Esophagus (tissue), 2 donors: ENCODE data around the gene UPF1. TPM values are rescaled to one million over a fixed set of nuclear protein-coding genes. Genes with fewer than 3 reads are reported as not detected.
"Not testable (repeated sequence)": the region's sequence is repeated elsewhere in the genome, so short reads cannot be mapped to it uniquely, and the experiment has no call there.

ENCODE experiments used
- H3K27ac ChIP-seq, 2 donors: one replicate each; pipeline ENCODE4 v1.5.1; 2013; ENCODE audit warnings: low read depth in 2 of 2, mild to moderate bottlenecking in 2 of 2, inconsistent platforms in 1 of 2, low read length in 1 of 2, moderate library complexity in 1 of 2
- H3K27me3 ChIP-seq, 2 donors: one replicate each; pipeline ENCODE4 v1.6.1; 2013; ENCODE audit warnings: low read length in 2 of 2, control low read depth in 1 of 2, mild to moderate bottlenecking in 1 of 2; ENCODE audit not compliant: insufficient read depth in 2 of 2, control insufficient read depth in 1 of 2
- H3K36me3 ChIP-seq, 2 donors: one replicate each; pipeline ENCODE4 v1.6.1; 2013; ENCODE audit warnings: low read length in 1 of 2; ENCODE audit not compliant: control insufficient read depth in 2 of 2, insufficient read depth in 2 of 2
- H3K4me1 ChIP-seq, 2 donors: one replicate each; pipeline ENCODE4 v1.6.1; 2013; ENCODE audit warnings: low read length in 1 of 2; ENCODE audit not compliant: control insufficient read depth in 2 of 2, insufficient read depth in 2 of 2
- H3K4me3 ChIP-seq, 2 donors: one replicate each; pipeline ENCODE4 v1.5.1; 2013; ENCODE audit warnings: low read length in 2 of 2, mild to moderate bottlenecking in 2 of 2, low read depth in 1 of 2, moderate library complexity in 1 of 2
- H3K9me3 ChIP-seq, 2 donors: one replicate each; pipeline ENCODE4 v1.6.1; 2013; ENCODE audit warnings: mild to moderate bottlenecking in 2 of 2, low read depth in 1 of 2, low read length in 1 of 2, moderate library complexity in 1 of 2; ENCODE audit not compliant: control insufficient read depth in 2 of 2, insufficient read depth in 1 of 2
- WGBS, 2 donors: extraction: QIAGEN DNeasy Blood & Tissue Kit; methylation state at CpG; one replicate each; pipeline ENCODE4 v1.1.7; 2013; 5-methylcytosine and 5-hydroxymethylcytosine counted together
- polyA plus RNA-seq, 2 donors: library from polyadenylated mRNA; stranded (reverse); fragments of 200-250 nt; gene quantifications; one replicate each; pipeline ENCODE4 v1.2.3, GENCODE V29; 2013
- donor health status: healthy with polysubstance abuse.
- donor health status: Bipolar disorder and iron deficiency.

The UPF1 gene
- polyA plus RNA-seq, 2 donors: 28.1 to 41.7 TPM

DNA sequence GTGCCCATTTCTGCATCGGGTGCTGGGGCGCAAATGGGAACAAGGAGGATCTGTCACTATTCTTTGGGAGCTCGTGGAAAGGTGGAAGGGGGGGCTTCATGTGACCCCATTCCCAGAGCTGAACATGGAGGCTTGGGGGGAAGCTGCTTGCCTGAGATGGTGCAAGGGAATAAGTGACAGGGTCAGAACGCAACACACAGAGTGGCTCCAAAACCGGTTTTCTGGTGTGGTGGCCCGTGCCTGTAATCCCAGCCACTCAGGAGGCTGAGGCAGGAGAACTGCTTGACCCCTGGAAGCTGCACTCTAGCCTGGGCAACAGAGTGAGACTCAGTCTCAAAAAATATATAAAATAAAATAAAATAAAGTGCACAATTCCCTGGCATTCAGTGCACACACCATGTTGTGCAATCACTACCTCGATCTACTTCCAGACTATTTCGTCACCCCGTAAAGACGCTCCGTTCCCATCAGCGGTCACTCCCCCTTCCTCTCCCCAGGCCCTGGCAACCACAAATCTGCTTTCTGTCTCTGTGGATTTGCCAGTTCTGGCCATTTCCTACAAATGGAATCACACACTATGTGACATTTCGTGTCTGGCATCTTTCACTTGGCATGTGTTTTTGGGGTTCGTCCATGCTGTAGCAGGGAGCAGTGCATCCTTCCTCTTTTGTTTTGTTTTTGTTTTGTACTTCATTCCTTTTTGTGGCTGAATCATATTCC is 22.4 kb upstream of the UPF1 start:
- no peak overlapping the region for H3K27ac ChIP-seq
- no peaks in the 10 kb centered on the region for H3K36me3 ChIP-seq

DNA sequence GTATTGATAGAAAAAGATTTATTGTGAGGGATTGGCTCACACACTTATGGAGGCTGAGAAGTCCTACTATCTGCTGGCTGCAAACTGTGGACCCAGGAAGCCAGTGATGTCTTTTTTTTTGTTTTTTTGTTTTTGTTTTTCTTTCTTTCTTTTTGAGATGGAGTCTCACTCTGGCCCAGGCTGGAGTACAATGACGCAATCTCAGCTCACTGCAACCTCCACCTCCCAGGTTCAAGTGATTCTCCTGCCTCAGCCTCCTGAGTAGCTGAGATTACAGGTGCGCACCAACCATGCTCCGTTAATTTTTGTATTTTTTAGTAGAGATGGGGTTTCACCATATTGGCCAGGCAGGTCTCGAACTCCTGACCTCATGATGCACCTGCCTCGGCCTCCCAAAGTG is 20.1 kb upstream of the UPF1 start:
- not testable (repeated sequence) for H3K27me3 ChIP-seq, H3K4me3 ChIP-seq, H3K9me3 ChIP-seq, H3K4me1 ChIP-seq, H3K27ac ChIP-seq, H3K36me3 ChIP-seq
- WGBS, 2 donors: 96 to 97% methylated on average over 5 of the region's 5 CpGs

More for the DNA sequence above, 22.4 kb upstream of the UPF1 start:
- Histone ChIP-seq H3K4me3 (no peak overlapping the region), H3K4me1 (no peaks in the 10 kb centered on the region), H3K27me3 (no peaks in the 10 kb centered on the region), H3K9me3 (no peaks in the 10 kb centered on the region)
- 46 to 51% methylated on average over 14 of the region's 14 CpGs for WGBS, 2 donors

DNA sequence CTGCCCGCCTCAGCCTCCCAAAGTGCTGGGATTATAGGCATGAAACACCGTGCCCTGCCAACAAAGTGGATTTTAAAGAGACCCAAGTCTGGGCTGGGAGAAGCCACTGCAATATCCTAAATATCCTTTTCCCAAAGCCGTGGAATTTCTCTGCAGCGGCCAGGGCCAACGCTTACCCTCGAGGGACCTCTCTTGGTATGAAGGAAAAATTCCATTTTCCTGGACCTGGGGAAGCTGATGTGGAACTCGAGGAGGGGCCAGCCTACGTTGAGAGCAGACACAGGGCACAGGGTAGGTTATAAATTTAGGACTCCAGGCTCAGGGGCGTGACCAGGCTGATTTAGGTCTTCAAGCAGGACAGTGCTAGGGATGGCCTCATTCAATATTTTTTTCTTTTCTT is 17.7 kb upstream of the UPF1 start:
- no peaks in the 10 kb centered on the region for H3K4me1 ChIP-seq
- H3K27me3 ChIP-seq: no peaks in the 10 kb centered on the region
- no peaks in the 10 kb centered on the region for H3K36me3 ChIP-seq
- no peaks in the 10 kb centered on the region for H3K9me3 ChIP-seq
- no peak overlapping the region for H3K4me3 ChIP-seq
- WGBS, 2 donors: 54 to 60% methylated on average over 9 of the region's 9 CpGs
- H3K27ac ChIP-seq: no peak overlapping the region

DNA sequence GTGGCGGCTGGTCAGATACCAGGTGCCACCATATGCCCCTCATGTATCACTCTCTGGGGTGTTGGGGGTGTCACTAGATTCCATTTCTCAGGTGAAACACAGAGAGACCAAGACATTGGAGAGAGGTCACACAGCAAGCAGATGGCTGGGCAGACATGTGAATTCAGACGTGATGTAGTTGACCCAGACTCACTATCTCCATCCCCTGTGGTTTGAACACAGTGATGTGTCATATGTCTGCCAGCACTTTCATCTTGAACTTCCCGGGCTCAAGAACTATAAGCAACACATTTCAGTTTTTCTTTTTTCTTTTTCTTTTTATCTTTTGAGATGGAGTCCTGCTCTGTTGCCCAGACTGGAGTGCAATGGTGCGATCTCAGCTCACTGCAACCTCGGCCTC is 16.1 kb upstream of the UPF1 start:
- no peaks in the 10 kb centered on the region for H3K36me3 ChIP-seq
- no peaks in the 10 kb centered on the region for H3K27me3 ChIP-seq
- WGBS, 2 donors: 89 to 91% methylated on average over 5 of the region's 5 CpGs
- H3K4me1 ChIP-seq: no peaks in the 10 kb centered on the region
- H3K27ac ChIP-seq: no peak overlapping the region
- no peaks in the 10 kb centered on the region for H3K9me3 ChIP-seq
- no peak overlapping the region for H3K4me3 ChIP-seq

DNA sequence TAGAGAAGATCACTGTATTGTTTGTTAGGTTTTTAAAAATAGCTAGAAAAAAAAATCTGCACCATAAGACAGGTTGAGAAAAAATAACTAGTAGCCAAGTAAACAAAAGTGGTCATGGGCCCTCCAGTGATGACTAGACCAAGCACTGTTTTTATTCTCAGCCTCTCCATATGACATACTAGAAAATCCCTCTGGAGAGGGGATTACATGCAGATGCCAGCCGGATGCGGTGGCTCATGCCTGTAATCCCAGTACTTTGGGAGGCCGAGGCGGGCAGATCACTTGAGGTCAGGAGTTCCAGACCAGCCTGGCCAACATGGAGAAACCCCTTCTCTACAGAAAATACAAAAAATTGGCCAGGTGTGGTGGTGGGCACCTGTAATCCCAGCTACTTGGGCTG is 15.1 kb upstream of the UPF1 start:
- H3K36me3 ChIP-seq, H3K4me3 ChIP-seq, H3K9me3 ChIP-seq, H3K27ac ChIP-seq, H3K27me3 ChIP-seq, H3K4me1 ChIP-seq: not testable (repeated sequence)
- WGBS, 2 donors: 92 to 99% methylated on average over 4 of the region's 4 CpGs

DNA sequence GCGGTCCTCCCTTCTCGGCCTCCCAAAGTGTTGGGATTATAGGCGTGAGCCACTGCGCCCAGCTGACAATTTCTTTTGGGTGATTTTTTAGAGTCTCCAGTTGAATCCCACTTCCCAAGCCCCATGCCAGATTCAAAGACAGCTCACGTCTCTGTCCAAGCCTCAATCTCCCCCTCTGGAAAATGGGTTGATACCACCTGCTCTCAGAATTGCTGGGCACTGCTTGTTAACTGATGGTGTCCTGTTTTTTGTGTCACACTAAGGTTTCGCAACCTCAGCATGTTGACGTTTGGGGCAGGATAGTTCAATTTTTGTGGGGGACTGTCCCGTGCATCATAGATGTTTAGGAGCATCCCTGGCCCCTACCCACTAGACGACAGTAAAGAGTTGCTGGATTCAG is 14.2 kb upstream of the UPF1 start:
- H3K27me3 ChIP-seq: no peaks in the 10 kb centered on the region
- no peaks in the 10 kb centered on the region for H3K4me1 ChIP-seq
- no peaks in the 10 kb centered on the region for H3K9me3 ChIP-seq
- no peak overlapping the region for H3K27ac ChIP-seq
- 86 to 89% methylated on average over 9 of the region's 9 CpGs for WGBS, 2 donors
- H3K4me3 ChIP-seq: no peak overlapping the region
- H3K36me3 ChIP-seq: no peaks in the 10 kb centered on the region

DNA sequence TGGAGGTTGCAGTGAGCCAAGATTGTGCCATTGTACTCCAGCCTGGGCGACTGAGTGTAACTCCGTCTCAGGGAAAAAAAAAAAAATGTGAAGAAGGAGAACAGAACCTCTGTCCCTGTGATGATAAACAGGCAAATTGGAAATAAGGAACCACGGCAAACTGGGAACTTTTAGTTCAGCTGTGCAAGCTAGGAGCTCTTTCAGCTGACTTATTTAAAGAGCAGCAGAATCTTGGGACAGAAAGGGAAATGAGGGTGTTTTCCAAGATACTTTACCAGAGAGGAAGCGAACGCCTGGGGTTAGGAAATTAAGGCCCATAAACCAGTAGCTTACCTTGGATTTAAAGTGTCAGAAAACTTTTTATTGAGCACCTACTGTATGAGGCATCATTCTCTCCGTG is 3.0 kb upstream of the UPF1 start:
- Histone ChIP-seq H3K4me3 (no peak overlapping the region), H3K4me1 (peaks cover 0 to 3% of the 10 kb centered on the region in 2 donors), H3K27me3 (no peaks in the 10 kb centered on the region), H3K27ac (no peak overlapping the region), H3K9me3 (no peaks in the 10 kb centered on the region), H3K36me3 (no peaks in the 10 kb centered on the region)
- 58 to 68% methylated on average over 6 of the region's 6 CpGs for WGBS, 2 donors

DNA sequence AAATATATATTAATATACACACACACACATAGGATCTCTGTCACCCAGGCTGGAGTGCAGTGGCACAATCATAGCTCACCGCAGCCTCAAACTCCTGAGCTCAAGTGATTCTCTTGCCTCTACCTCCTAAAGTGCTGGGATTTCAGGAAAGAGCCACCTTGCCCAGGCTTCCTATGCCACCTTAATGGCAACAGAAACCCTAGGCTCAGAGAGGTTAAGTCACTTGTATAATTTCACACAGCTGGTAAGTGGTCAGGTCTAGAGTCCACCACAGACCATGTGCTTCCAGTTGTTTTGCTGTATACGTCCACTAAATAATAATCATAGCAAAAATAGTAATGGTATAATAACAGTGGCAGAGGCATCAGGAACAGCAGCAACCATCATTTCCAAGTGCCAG is 1.3 kb upstream of the UPF1 start:
- peaks cover 0 to 4% of the 10 kb centered on the region in 2 donors for H3K4me1 ChIP-seq
- WGBS, 2 donors: 78 to 89% methylated on average over 2 of the region's 2 CpGs

DNA sequence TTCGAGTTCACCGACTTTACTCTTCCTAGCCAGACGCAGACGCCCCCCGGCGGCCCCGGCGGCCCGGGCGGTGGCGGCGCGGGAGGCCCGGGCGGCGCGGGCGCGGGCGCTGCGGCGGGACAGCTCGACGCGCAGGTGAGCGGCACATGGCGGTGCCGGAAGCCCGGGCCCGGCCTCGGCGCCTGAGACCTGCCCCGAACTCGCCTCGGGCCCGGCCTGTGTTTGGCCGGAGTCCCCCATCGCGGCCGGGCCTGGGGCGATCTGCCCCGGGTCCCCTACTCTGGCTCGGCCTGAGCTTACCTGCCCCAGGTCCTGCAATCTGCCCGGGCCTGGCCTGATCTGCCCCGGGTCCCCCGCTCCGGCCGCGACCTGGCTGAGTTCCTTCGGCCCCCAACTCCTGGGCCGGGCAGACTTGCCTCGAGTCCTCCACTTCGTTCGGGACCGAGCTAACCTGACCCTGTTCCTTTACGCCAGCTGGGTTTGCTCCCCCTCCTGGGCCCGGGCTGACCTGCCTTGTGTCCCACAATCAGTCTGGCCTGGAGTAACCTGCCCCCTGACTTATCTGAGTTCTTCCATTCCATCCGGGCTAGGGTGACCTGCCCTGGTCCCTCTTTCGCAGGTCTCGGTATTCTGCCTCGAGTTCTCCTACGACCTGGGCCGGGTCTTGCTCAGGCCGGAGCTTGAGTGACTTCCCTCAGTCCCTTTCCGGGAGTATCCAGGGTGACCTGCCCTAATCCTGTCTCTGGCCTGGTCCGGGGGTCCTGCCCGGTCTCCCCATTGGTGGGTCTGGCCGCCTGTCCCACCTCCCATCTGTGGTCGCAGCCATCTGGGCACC is 764 bp downstream of the UPF1 start:
- WGBS, 2 donors: 1% methylated on average over 41 to 69 of the region's 69 CpGs
- Histone ChIP-seq H3K27me3 (no peaks in the 10 kb centered on the region), H3K27ac (peak overlapping the region; percentile 87 to 91), H3K36me3 (peaks cover 0 to 2% of the 10 kb centered on the region in 2 donors), H3K9me3 (no peaks in the 10 kb centered on the region), H3K4me3 (peak overlapping the region; percentile 76 to 96), H3K4me1 (peaks cover 0 to 4% of the 10 kb centered on the region in 2 donors)

More for the DNA sequence above, 1.3 kb upstream of the UPF1 start:
- no peak overlapping the region for H3K27ac ChIP-seq
- H3K4me3 ChIP-seq: no peak overlapping the region
- H3K27me3 ChIP-seq: no peaks in the 10 kb centered on the region
- peaks cover 0 to 2% of the 10 kb centered on the region in 2 donors for H3K36me3 ChIP-seq
- H3K9me3 ChIP-seq: no peaks in the 10 kb centered on the region

DNA sequence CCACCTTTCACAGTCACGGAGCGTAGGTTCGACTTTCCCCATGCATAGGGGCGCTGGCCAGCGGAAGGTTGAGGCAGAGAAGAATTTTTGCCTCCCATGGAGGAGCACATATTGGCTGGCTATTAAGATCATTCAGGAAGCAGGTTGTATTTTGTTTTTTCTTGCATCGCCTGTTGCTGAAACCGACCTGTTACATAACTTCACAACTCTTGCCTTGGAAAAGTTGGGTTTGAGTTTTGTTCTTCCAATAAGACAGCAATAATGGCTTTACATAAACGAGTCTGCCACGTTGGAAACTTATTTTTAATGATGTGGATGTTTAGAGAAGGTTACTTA is 1.4 kb downstream of the UPF1 start:
- H3K27ac ChIP-seq: peak overlapping the region in 1 of 2 donors; percentile 91
- H3K9me3 ChIP-seq: no peaks in the 10 kb centered on the region
- peaks cover 0 to 2% of the 10 kb centered on the region in 2 donors for H3K36me3 ChIP-seq
- 1 to 2% methylated on average over 9 of the region's 9 CpGs for WGBS, 2 donors
- H3K4me3 ChIP-seq: peak overlapping the region; percentile 76 to 96
- H3K27me3 ChIP-seq: no peaks in the 10 kb centered on the region
- peaks cover 0 to 4% of the 10 kb centered on the region in 2 donors for H3K4me1 ChIP-seq
